HG02938 (cell line): ENCODE measurements around the gene ZNF155.

ENCODE experiments used
- ATAC-seq: cut with Tn5 transposase; IDR thresholded peaks from one replicate; pipeline ENCODE4 v1.9.1; 2021; ENCODE audit warnings: mild to moderate bottlenecking, moderate library complexity; ENCODE audit not compliant: unreplicated experiment

Gene ZNF155

DNA sequence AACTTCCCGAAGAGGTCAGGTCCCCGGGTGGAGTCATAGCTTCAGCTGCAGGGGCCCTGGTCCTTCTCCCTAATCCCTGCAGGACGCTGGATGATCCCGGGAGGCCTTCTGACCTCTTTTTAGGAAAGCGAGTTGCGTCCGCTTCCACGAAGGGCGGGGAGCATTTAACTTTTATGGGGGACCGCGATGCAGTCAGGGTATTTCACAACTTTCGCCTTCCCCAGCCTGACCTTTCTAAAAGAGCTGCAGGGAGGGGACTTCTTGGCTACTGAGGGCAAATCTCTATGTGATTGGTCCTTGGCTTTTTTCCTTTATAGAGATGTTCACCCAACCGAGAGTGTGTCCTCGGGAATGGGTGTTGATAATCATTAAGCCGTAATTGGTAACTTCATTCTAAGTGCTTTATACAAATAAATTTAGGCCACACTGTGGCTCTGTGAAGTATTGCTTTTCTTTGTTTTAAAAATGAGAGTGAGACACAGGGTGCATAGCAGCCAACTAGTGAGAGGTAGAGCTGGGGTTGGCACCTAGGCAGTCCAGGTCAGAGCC is 19.5 kb downstream of the ZNF155 start:
- no peak for ATAC-seq

DNA sequence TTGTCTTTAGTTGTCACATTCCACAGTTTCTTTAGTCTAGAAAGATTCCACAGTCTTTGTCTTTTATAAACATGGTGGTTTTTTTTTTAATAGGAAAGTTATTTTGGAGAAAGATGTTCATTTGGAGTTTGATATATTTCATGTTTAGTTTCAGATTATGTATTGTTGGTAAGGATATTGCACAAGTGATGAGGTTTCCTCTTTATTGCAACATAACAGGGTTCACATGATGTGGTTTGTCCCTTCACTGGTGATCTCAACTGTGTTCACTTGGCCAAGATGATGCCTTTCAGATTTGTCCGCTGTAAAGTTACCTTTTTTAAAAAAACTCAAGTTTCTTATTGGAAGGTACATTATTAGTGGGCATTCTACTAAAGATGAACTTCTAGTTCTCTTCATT is 22.0 kb downstream of the ZNF155 start:
- ATAC-seq = no peak

DNA sequence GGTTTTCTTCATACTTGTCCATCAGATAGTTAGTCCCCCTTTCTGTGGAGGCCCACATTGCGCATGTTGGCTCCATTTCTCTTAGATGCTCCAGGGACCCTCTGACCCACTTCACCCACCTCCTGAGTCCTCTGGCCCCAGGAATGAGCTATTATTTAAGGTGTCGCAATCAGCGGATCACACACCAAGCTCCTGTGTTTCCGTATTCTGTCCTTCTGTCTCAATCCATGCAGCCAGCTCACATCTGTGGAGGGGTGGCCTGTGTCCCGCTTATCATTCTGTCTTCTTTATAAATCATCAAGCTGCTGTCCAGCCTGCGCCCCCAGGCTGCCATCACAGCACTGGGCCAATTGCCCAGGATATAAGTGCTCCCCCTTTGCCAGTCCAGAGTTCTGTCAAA is 23.5 kb downstream of the ZNF155 start:
- ATAC-seq = no peak

DNA sequence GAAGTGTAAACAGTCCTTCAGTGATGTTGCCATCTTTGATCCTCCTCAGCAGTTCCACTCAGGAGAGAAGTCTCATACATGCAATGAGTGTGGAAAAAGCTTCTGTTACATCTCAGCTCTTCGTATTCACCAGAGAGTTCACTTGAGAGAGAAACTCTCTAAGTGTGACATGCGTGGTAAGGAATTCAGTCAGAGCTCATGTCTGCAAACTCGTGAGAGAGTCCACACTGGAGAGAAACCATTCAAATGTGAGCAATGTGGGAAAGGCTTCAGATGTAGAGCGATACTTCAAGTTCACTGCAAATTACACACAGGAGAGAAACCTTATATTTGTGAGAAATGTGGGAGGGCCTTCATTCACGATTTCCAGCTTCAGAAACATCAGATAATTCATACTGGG is 26.5 kb downstream of the ZNF155 start:
- ATAC-seq = no peak

DNA sequence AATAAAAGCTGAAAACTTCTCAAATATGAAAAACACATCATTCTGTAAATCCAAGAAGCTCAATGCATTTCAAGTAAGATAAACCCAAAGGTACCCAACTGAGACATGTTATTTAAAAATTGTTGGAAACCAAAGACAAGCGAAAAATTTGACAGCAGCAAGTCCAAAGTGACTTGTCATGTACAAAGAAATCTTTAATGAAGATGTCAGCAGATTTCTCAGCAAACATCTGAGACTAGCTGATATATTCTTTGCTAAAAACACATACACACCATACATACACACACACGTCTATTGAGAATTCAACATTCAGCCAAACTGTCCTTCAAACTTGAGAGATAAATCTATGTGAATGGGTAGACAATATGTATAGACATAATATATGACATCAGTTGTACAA is 35.5 kb downstream of the ZNF155 start:
- ATAC-seq = no peak

DNA sequence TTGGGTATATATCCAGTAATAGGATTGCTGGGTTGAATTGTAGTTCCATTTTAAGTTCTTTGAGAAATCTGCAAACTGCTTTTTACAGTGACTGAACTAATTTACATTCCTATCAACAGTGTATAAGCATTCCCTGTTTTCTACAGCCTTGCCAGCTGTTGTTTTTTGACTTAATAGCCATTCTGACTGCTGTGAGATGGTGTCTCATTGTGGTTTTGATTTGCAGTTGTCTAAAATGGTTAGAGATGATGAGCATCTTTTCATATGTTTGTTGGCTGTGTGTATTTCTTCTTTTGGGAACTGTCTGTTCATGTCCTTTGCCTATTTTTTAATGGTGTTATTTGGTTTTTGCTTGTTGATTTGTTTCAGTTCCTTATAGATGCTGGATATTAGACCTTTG is 37.2 kb downstream of the ZNF155 start:
- ATAC-seq = no peak

DNA sequence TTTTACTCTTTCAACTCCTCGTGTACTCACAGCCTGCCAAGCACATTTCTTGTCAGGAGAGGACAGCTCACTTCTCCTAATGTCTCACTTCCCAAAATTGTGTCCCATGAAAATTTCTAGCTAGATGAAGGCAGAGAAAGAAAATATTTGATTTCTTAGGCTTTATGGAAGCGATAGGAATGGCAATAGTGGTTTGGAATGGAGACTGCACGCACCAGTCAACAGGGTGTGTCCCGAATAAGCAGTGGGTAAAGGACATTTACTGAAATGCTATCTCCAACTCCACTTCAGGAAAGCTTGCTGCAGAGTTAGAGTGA is 40.9 kb downstream of the ZNF155 start:
- no peak for ATAC-seq

DNA sequence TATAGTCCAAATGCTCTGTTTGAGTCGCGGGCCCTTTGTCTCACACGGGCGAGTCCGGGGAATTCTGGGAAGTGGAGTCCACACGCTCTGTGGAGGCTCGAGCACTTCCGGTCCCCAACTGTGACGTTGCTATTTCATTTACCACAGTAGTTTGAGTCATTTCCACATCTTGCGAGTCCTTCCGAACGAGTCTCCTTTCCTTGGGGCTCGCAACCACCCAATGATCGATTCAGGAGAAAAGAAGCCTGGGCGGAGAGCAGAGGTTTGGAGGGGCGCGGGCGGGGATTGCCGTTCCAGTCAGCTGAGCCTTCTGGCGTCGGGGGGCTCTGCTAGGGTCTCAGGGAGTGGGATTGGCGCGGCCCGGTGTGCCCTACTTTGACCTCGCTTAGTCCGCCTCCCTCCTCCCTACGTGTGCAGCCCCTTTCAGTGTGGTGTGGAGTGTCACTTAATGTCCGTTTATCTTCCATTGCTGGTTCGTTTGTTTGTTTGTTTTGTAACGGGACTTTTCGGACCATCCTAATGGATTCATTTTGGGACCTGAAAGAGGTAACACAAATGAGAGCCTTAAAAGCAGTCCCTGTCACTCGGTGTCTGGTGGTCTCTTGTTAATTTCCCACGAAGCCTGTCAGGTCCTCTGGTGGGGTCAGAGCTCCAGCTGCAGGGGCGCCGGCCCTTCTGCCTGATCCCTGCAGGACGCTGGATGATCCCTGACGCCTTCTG is 41.4 kb downstream of the ZNF155 start, which contains the start of gene ZNF222:
Gene ZNF222, plus strand, starts transcription at position 163 of the 720 bp plus-strand sequence. Its CDS starts 58 bp downstream, at position 221.
- peak; percentile 90 for ATAC-seq

DNA sequence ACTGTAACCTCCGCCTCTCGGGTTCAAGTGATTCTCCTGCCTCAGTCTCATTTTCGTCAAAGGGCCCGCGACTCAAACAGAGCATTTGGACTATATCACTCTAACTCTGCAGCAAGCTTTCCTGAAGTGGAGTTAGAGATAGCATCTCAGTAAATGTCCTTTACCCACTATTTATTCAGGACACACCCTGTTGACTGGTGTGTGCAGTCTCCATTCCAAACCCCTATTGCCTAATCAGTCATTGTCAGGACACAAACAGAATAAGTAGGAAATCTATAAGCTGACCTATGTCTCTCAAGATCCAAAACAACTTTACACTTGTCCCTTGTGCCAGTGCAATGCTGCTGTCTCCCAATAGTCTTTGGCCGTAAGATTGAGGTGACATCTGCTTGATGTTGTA is 42.6 kb downstream of the ZNF155 start:
- ATAC-seq = no peak

DNA sequence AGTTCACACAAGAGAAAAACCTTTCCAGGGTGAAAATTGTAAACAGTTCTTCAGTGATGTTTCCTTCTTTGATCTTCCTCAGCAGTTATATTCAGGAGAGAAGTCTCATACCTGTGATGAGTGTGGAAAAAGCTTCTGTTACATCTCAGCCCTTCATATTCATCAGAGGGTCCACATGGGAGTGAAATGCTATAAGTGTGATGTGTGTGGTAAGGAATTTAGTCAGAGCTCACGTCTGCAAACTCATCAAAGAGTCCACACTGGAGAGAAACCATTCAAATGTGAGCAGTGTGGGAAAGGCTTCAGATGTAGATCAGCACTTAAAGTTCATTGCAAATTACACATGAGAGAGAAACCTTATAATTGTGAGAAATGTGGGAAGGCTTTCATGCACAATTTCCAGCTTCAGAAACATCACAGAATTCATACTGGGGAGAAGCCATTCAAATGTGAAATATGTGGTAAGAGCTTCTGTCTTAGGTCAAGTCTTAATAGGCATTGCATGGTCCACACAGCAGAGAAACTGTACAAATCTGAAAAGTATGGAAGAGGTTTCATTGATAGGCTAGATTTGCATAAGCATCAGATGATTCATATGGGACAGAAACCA is 48.1 kb downstream of the ZNF155 start:
- no peak for ATAC-seq

DNA sequence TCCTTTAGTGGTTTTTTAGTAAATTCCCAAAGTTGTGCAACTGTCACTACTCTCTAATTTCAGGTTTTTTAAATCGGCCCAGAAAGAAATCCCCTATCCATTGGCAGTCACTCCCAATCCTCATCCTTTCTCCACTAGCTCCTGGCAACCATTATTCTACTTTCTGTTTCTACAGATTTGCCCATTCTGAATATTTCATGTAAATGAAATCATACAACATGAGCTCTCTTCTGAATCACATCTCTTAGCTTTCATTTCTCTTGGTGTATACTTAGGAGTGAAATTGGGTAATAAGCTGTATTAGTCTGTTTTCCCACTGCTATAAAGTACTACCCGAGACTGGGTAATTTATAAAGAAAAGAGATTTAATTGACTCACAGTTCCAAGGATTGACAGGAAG is 58.2 kb downstream of the ZNF155 start:
- ATAC-seq = no peak
